Neural crest cell (in vitro differentiated cells): ENCODE measurements around the gene TBP. TPM values are rescaled to one million over a fixed set of nuclear protein-coding genes. Genes with fewer than 3 reads are reported as not detected.

Source experiments
- DNase-seq: peaks from one replicate; pipeline ENCODE4 v3.0.0; 2021; ENCODE audit warnings: low read depth, mixed read lengths, low spot score
- H3K27ac Mint-ChIP-seq: one replicate; pipeline ENCODE4 v1.8.0; 2021; ENCODE audit warnings: mild to moderate bottlenecking, mixed read lengths; ENCODE audit not compliant: unreplicated experiment
- H3K27me3 Mint-ChIP-seq: 2 replicates; pipeline ENCODE4 v1.8.0; 2021; ENCODE audit warnings: low read depth, mild to moderate bottlenecking, mixed read lengths
- H3K36me3 Mint-ChIP-seq: 2 replicates; pipeline ENCODE4 v1.8.0; 2021; ENCODE audit warnings: low read depth, mild to moderate bottlenecking, mixed read lengths
- H3K4me1 Mint-ChIP-seq: 2 replicates; pipeline ENCODE4 v1.8.0; 2021; ENCODE audit warnings: mixed read lengths
- H3K4me3 Mint-ChIP-seq: one replicate; pipeline ENCODE4 v1.8.0; 2021; ENCODE audit warnings: mild to moderate bottlenecking, mixed read lengths
- H3K9me3 Mint-ChIP-seq: 2 replicates; pipeline ENCODE4 v1.8.0; 2021; ENCODE audit warnings: mixed read lengths
- total RNA-seq: library from RNA; stranded (reverse); gene quantifications from 2 replicates; pipeline ENCODE4 v1.2.1, GENCODE V29; 2021
- TF ChIP-seq, protein P1 (sequence below): fragments of 200-600 bp; sonication (generic); conservative IDR thresholded peaks from 2 replicates; pipeline ENCODE4 v1.5.0; 2021; ENCODE audit warnings: antibody characterized with exemption, mild to moderate bottlenecking

The TBP gene
- total RNA-seq, 1 donor from 2014 or later: 22.1 TPM

DNA sequence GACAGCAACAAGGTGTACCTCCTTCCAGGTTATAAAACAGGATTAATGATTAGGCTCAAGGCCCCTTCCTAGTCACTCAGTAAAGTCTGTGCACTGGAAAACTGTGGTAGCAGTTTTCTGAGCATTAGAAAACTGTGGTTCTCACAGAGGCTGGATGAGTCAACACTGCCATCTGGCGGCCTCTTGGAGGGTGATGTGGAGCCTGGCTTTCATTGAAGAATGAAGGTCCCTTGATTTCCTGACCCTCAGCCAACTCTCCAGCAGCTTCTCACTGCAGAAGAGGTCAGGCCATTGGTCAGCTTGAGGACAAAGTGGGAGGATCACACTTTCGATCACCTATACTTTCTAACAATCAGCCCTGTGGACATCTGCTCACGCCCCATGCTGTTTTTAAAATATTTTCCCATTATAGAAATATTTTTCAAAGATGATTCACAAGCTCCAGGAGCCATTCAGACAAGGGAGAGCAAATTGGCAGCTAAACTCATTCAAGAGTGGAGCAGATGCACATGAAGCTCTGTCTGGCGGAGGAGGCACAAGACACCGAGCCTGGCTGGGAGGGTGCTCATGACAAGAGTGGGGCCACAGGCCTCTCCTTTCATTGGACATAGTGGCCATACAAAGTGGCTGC lies 24.2 kb upstream of the TBP start:
- TF ChIP-seq, protein P1, sequence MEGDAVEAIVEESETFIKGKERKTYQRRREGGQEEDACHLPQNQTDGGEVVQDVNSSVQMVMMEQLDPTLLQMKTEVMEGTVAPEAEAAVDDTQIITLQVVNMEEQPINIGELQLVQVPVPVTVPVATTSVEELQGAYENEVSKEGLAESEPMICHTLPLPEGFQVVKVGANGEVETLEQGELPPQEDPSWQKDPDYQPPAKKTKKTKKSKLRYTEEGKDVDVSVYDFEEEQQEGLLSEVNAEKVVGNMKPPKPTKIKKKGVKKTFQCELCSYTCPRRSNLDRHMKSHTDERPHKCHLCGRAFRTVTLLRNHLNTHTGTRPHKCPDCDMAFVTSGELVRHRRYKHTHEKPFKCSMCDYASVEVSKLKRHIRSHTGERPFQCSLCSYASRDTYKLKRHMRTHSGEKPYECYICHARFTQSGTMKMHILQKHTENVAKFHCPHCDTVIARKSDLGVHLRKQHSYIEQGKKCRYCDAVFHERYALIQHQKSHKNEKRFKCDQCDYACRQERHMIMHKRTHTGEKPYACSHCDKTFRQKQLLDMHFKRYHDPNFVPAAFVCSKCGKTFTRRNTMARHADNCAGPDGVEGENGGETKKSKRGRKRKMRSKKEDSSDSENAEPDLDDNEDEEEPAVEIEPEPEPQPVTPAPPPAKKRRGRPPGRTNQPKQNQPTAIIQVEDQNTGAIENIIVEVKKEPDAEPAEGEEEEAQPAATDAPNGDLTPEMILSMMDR: peak; percentile 94
- Mint-ChIP-seq H3K4me3 (no peak overlapping the region), H3K4me1 (peaks cover 5% of the 10 kb centered on the region), H3K9me3 (no peaks in the 10 kb centered on the region), H3K27ac (peak overlapping the region; percentile 5), H3K27me3 (no peaks in the 10 kb centered on the region), H3K36me3 (no peaks in the 10 kb centered on the region)
- DNase-seq: peak; percentile 81

DNA sequence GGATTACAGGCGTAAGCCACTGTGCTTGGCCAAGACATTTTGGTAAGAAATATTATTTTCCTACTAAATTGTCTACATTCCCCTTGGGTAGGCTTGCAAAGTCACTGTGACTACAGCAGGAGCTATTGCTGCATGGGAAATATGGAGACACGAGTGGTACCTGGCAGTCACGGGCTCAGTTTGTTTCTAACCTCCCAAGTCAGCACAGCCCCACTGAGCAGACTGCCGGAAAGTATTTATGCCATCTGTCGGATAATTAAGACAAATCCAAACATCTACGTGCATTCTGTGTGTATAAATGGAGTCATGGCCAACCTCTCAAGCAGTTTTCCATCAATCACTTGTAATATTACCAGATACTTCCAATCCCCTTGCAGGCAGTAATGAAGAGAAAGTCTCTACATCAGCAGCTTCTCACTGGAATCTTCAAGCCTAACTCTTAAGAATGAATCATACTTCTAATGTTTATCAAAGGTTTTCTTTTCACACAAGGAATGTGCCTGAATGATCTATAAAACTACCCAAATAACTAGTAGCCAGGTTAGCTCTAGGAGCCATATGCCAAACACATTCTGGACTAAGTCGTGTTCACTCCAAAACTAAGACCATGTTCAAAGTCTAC lies 21.2 kb upstream of the TBP start:
- Mint-ChIP-seq H3K9me3 (no peaks in the 10 kb centered on the region), H3K4me1 (peaks cover 5% of the 10 kb centered on the region), H3K4me3 (no peak overlapping the region), H3K27me3 (no peaks in the 10 kb centered on the region), H3K27ac (no peak overlapping the region), H3K36me3 (peaks cover 3% of the 10 kb centered on the region)
- no peak for DNase-seq
- TF ChIP-seq, protein P1: no peak

DNA sequence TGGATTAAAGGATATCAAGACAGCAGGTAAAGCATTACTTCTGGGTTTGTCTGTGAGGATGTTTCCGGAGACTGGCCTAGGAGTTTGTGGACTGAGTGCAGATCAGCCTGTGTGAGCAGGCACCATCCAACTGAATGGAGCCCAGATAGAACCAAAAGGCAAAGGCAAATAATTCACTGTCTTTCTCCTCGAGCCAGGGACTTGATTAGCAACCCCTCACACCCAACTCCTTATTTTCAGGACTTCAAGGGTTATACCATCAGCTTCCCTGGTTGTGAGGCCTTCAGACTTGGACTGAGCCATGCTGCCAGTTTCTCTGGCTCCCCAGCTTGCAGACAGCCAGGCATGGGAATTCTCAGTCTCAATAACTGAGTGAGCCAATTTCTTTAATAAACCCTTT lies 20.4 kb upstream of the TBP start:
- H3K9me3 Mint-ChIP-seq: no peaks in the 10 kb centered on the region
- no peaks in the 10 kb centered on the region for H3K27me3 Mint-ChIP-seq
- no peak for DNase-seq
- peaks cover 6% of the 10 kb centered on the region for H3K36me3 Mint-ChIP-seq
- H3K4me1 Mint-ChIP-seq: peaks cover 5% of the 10 kb centered on the region
- TF ChIP-seq, protein P1: no peak
- no peak overlapping the region for H3K4me3 Mint-ChIP-seq
- H3K27ac Mint-ChIP-seq: no peak overlapping the region

DNA sequence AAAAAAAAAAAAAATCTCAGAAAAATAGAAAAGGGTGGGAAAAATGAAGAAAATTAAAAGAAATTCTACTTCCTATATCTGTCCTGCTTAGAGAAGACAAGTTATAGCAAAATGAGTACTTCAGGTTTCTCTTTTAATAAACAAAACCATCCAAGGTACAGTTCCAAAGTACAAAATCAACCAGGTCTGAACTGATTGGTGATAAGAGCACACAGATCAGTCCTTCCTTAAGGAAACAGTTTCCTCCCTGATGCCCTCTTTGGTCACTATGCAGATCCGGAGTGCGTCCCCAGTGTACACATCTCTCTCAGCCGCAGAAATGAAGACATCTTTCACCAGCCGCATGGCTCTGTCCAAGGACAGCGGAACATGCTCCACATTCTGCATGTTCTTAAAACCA lies 19.2 kb upstream of the TBP start:
- H3K27ac Mint-ChIP-seq: no peak overlapping the region
- H3K36me3 Mint-ChIP-seq: peaks cover 6% of the 10 kb centered on the region
- H3K4me1 Mint-ChIP-seq: peaks cover 1% of the 10 kb centered on the region
- TF ChIP-seq, protein P1: no peak
- H3K4me3 Mint-ChIP-seq: no peak overlapping the region
- no peak for DNase-seq
- H3K27me3 Mint-ChIP-seq: no peaks in the 10 kb centered on the region
- H3K9me3 Mint-ChIP-seq: no peaks in the 10 kb centered on the region

DNA sequence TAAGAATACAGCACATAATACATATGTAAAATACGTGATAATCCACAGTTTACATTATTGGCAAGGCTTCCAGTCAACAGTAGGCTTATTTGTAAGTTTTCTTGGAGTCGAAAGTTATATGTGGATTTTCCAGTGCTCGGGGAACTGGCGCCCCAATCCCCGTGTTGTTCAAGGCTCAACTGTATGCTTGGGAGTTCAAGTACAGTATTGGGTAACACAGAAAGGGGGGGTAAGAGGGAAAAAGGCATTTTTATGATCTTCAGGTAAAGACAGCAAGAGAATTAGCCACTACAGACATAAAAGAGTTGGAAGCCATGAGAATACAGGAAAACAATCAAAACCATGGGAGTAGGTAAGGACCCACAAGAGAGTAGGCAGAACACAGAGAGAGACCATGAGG lies 17.5 kb upstream of the TBP start:
- H3K9me3 Mint-ChIP-seq: no peaks in the 10 kb centered on the region
- DNase-seq: no peak
- TF ChIP-seq, protein P1: no peak
- H3K4me3 Mint-ChIP-seq: no peak overlapping the region
- H3K36me3 Mint-ChIP-seq: peaks cover 6% of the 10 kb centered on the region
- H3K27me3 Mint-ChIP-seq: no peaks in the 10 kb centered on the region
- no peak overlapping the region for H3K27ac Mint-ChIP-seq
- H3K4me1 Mint-ChIP-seq: no peaks in the 10 kb centered on the region
